DMS153 treated with DMSO at 0.1 percent for 48 hours (cell line): ENCODE measurements around the gene IST1.
"Not testable (repeated sequence)": the region's sequence is repeated elsewhere in the genome, so short reads cannot be mapped to it uniquely, and the experiment has no call there.

Experiments used
- DNase-seq: peaks from one replicate; lab custom pipeline; 2025; ENCODE audit not compliant: unreplicated experiment; lab: John Stamatoyannopoulos, UW

Gene IST1

GRCh38 chr16:71880176-71880575, 15.2 kb upstream of the IST1 start:
- DNase-seq = no peak

GRCh38 chr16:71882505-71883167, 12.7 kb upstream of the IST1 start:
- DNase-seq = peak; percentile 61

GRCh38 chr16:71883168-71883848, 12.0 kb upstream of the IST1 start:
- DNase-seq = peak; percentile 21

- peak; percentile 18 for DNase-seq
Observed at GRCh38 chr16:71883849-71884638, 11.3 kb upstream of the IST1 start, which contains the start of gene ZNF821. TSS of gene ZNF821 (minus strand) at chr16:71884182. CDS start at chr16:71879946, 4,236 bp downstream.

- no peak for DNase-seq
Observed at GRCh38 chr16:71885261-71885650, 10.1 kb upstream of the IST1 start.

- no peak for DNase-seq
Observed at GRCh38 chr16:71889147-71889546, 6.2 kb upstream of the IST1 start.

- DNase-seq = no peak
Observed at GRCh38 chr16:71893888-71894228, 1.5 kb upstream of the IST1 start.

- peak; percentile 23 for DNase-seq
Observed at GRCh38 chr16:71894229-71894920, 956 bp upstream of the IST1 start.

GRCh38 chr16:71895679-71896365, 491 bp downstream of the IST1 start:
- peak; percentile 3 for DNase-seq

GRCh38 chr16:71896764-71897368, 1.5 kb downstream of the IST1 start:
- DNase-seq = no peak

GRCh38 chr16:71899171-71899570, 3.8 kb downstream of the IST1 start:
- DNase-seq = no peak

- DNase-seq = no peak
Observed at GRCh38 chr16:71902656-71903365, 7.5 kb downstream of the IST1 start.

GRCh38 chr16:71903608-71904007, 8.3 kb downstream of the IST1 start:
- DNase-seq = no peak

- DNase-seq = no peak
Observed at GRCh38 chr16:71904239-71904638, 8.9 kb downstream of the IST1 start.

- DNase-seq = not testable (repeated sequence)
Observed at GRCh38 chr16:71905765-71906164, 10.4 kb downstream of the IST1 start.

GRCh38 chr16:71911121-71911520, 15.8 kb downstream of the IST1 start:
- DNase-seq = no peak

GRCh38 chr16:71912534-71913275, 17.4 kb downstream of the IST1 start:
- no peak for DNase-seq

- no peak for DNase-seq
Observed at GRCh38 chr16:71914802-71915201, 19.5 kb downstream of the IST1 start.

- no peak for DNase-seq
Observed at GRCh38 chr16:71915350-71915749, 20.0 kb downstream of the IST1 start.
